NT2/D1 (cell line): ENCODE measurements around the gene EPHA6.
"Not testable (repeated sequence)": the region's sequence is repeated elsewhere in the genome, so short reads cannot be mapped to it uniquely, and the experiment has no call there.

ENCODE experiments used
- SUZ12 ChIP-seq: IDR thresholded peaks from 2 replicates; pipeline ENCODE4 v1.6.1; 2011; ENCODE audit not compliant: insufficient read length, insufficient read depth; ENCODE audit errors: extremely low read depth
- YY1 ChIP-seq: IDR thresholded peaks from 2 replicates; pipeline ENCODE4 v1.6.1; 2011; ENCODE audit not compliant: insufficient read length, insufficient read depth

DNA sequence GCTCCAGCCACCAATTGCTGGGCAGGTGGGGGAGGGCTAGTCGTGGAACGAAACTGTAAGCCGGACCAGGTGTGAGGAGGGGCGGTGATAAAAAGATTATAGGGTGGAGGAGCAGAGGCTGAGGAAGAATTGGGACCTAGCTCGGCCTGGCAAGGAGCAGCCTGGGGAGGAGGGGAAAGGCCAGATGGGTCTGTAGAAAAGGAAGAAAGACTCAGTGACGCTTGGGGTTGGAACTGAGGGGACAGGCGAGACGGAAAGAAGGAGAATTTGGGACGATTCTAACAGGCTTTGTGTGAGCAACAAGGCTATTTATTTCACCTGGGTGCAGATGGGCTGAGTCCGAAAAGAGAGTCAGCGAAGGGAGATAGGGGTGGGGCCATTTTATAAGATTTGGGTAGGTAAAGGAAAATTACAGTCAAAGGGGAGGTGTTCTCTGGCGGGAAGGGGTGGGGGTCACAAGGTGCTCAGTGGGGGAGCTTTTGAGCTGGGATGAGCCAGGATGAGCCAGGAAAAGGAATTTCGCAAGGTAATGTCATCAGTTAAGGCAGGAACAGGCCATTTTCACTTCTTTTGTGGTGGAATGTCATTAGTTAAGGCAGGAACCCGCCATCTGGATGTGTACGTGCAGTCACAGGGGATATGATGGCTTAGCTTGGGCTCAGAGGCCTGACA, 462.6 kb downstream of the EPHA6 start:
- TF ChIP-seq SUZ12, YY1: not testable (repeated sequence)
